Esophagus squamous epithelium (tissue), 4 donors: ENCODE measurements around the gene TFF2.

Experiments used
- CTCF ChIP-seq, 6 experiments: fragments of 450-650 bp in 4 of 6; fragments of 200-600 bp in 2 of 6; sonication (generic) in 2 of 6; IDR thresholded peaks; one replicate each; pipeline ENCODE4 v1.5.1; 2016 to 2019; ENCODE audit warnings: antibody characterized with exemption in 6 of 6, mild to moderate bottlenecking in 4 of 6, moderate library complexity in 4 of 6
- POLR2A ChIP-seq, 4 donors: fragments of 450-650 bp; IDR thresholded peaks; one replicate each; pipeline ENCODE4 v1.6.1; 2017; ENCODE audit warnings: antibody characterized with exemption in 4 of 4, mild to moderate bottlenecking in 4 of 4, moderate library complexity in 3 of 4

GRCh38 chr21:42347601-42348327, 3.0 kb downstream of the TFF2 start:
- no peak for TF ChIP-seq CTCF (IDR thresholded peaks at IDR 0.05)
- TF ChIP-seq POLR2A (IDR thresholded peaks at IDR 0.05) = no peak
